Erythroblast (primary cell): ENCODE results near the gene SLC1A3.

ENCODE experiments used
- GATA1 ChIP-seq: IDR thresholded peaks from 2 replicates; pipeline ENCODE4 v1.6.1; 2011; ENCODE audit warnings: low read depth, mild to moderate bottlenecking, control low read depth, low read length, moderate library complexity
- POLR2A ChIP-seq: IDR thresholded peaks from 2 replicates; pipeline ENCODE4 v1.6.1; 2011; ENCODE audit warnings: mild to moderate bottlenecking, low read length

DNA sequence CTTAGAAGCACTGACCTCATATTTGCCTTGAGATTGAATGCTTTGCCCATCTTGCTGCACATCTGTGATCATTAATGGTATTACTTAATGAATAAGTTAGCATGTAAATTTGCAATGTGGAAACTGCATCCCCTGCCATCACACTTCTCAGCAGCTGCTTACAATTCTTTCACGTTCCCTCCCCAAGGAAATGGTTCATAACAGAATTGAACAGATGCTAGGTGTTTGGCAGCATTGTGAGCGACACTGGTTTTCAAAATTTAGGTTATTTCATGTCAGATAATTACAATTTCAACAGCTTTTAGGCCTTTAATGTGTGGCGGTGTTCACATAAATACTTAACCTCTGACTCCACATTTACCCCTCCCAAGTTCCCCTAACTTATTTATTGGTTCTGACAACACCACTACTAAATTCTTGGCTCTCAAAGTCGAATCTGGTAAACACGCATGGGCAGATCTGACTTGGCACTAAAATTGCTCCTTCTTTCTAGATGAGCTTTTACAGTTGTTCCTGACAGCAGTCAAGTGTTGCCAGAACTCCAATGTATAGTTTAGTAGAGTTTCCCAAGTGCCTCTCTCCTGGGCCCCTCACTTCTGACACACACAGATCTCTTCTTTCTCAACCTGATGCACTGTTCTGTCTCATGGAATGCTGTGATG, 46.8 kb downstream of the SLC1A3 start:
- TF ChIP-seq POLR2A (no peak), GATA1 (no peak)
